ENCODE data around the gene SH3RF1.

Gene SH3RF1

GRCh38 chr4:169233691-169234090, 37.1 kb downstream of the SH3RF1 start:
- FAIRE-seq (peak; percentile 26), DNase-seq (ENCODE audit: insufficient read length, low spot score) (no peak)
- no peak for TF ChIP-seq POLR2A (IDR thresholded peaks at IDR 0.05; ENCODE audit: low read depth, low read length)

- no peak for FAIRE-seq
- TF ChIP-seq SPI1 (IDR thresholded peaks at IDR 0.05; ENCODE audit: low read depth, low read length) (no peak), POLR2A (IDR thresholded peaks at IDR 0.05; ENCODE audit: low read depth, low read length) (no peak), PAX5 (IDR thresholded peaks at IDR 0.05; ENCODE audit: insufficient read depth, low read length, severe bottlenecking) (no peak)
- DNase-seq (ENCODE audit: insufficient read length, low spot score) = no peak
Measured at GRCh38 chr4:169231647-169232262, 39.0 kb downstream of the SH3RF1 start.

- TF ChIP-seq POU2F2 (IDR thresholded peaks at IDR 0.05; ENCODE audit: low read depth, low read length) (no peak), PAX5 (IDR thresholded peaks at IDR 0.05; ENCODE audit: insufficient read depth, low read length, severe bottlenecking) (no peak), SPI1 (IDR thresholded peaks at IDR 0.05; ENCODE audit: low read depth, low read length) (no peak), POLR2A (IDR thresholded peaks at IDR 0.05; ENCODE audit: low read depth, low read length) (no peak), TAF1 (IDR thresholded peaks at IDR 0.05; ENCODE audit: low read depth, low read length) (no peak), POLR2AphosphoS5 (IDR thresholded peaks at IDR 0.05; ENCODE audit: low read depth, low read length) (no peak)
- DNase-seq (ENCODE audit: insufficient read length, low spot score) (no peak), FAIRE-seq (no peak)
Measured at GRCh38 chr4:169229571-169230028, 41.2 kb downstream of the SH3RF1 start.

- FAIRE-seq = no peak
- TF ChIP-seq POLR2AphosphoS5 (IDR thresholded peaks at IDR 0.05; ENCODE audit: low read depth, low read length) (no peak), PAX5 (IDR thresholded peaks at IDR 0.05; ENCODE audit: insufficient read depth, low read length, severe bottlenecking) (no peak), TAF1 (IDR thresholded peaks at IDR 0.05; ENCODE audit: low read depth, low read length) (no peak), SPI1 (IDR thresholded peaks at IDR 0.05; ENCODE audit: low read depth, low read length) (no peak), POLR2A (IDR thresholded peaks at IDR 0.05; ENCODE audit: low read depth, low read length) (no peak), POU2F2 (IDR thresholded peaks at IDR 0.05; ENCODE audit: low read depth, low read length) (no peak)
- no peak for DNase-seq (ENCODE audit: insufficient read length, low spot score)
Measured at GRCh38 chr4:169228076-169228475, 42.7 kb downstream of the SH3RF1 start.

GRCh38 chr4:169226565-169226964, 44.2 kb downstream of the SH3RF1 start:
- DNase-seq (ENCODE audit: insufficient read length, low spot score) (no peak), FAIRE-seq (no peak)

GRCh38 chr4:169225812-169226211, 44.9 kb downstream of the SH3RF1 start:
- peak; percentile 74 for TF ChIP-seq SPI1 (IDR thresholded peaks at IDR 0.05; ENCODE audit: low read depth, low read length)
- no peak for TF ChIP-seq POU2F2 (IDR thresholded peaks at IDR 0.05; ENCODE audit: low read depth, low read length)
- TF ChIP-seq POLR2A (IDR thresholded peaks at IDR 0.05; ENCODE audit: low read depth, low read length) = no peak
- no peak for FAIRE-seq
- DNase-seq (ENCODE audit: insufficient read length, low spot score) = no peak

More at GRCh38 chr4:169226565-169226964, 44.2 kb downstream of the SH3RF1 start:
- TF ChIP-seq POLR2A (IDR thresholded peaks at IDR 0.05; ENCODE audit: low read depth, low read length) = no peak
- TF ChIP-seq PAX5 (IDR thresholded peaks at IDR 0.05; ENCODE audit: insufficient read depth, low read length, severe bottlenecking) = no peak
- no peak for TF ChIP-seq POLR2AphosphoS5 (IDR thresholded peaks at IDR 0.05; ENCODE audit: low read depth, low read length)
- no peak for TF ChIP-seq POU2F2 (IDR thresholded peaks at IDR 0.05; ENCODE audit: low read depth, low read length)
- TF ChIP-seq TAF1 (IDR thresholded peaks at IDR 0.05; ENCODE audit: low read depth, low read length) = no peak
- no peak for TF ChIP-seq SPI1 (IDR thresholded peaks at IDR 0.05; ENCODE audit: low read depth, low read length)

- peak; percentile 67 for FAIRE-seq
- no peak for DNase-seq (ENCODE audit: insufficient read length, low spot score)
Measured at GRCh38 chr4:169225058-169225751, 45.6 kb downstream of the SH3RF1 start.

GRCh38 chr4:169222761-169223160, 48.0 kb downstream of the SH3RF1 start:
- DNase-seq (ENCODE audit: insufficient read length, low spot score) (no peak), FAIRE-seq (no peak)
- no peak for TF ChIP-seq PAX5 (IDR thresholded peaks at IDR 0.05; ENCODE audit: insufficient read depth, low read length, severe bottlenecking)
- no peak for TF ChIP-seq POLR2AphosphoS5 (IDR thresholded peaks at IDR 0.05; ENCODE audit: low read depth, low read length)
- TF ChIP-seq POU2F2 (IDR thresholded peaks at IDR 0.05; ENCODE audit: low read depth, low read length) = no peak
- TF ChIP-seq POLR2A (IDR thresholded peaks at IDR 0.05; ENCODE audit: low read depth, low read length) = no peak
- no peak for TF ChIP-seq TAF1 (IDR thresholded peaks at IDR 0.05; ENCODE audit: low read depth, low read length)
- TF ChIP-seq SPI1 (IDR thresholded peaks at IDR 0.05; ENCODE audit: low read depth, low read length) = no peak

More at GRCh38 chr4:169225058-169225751, 45.6 kb downstream of the SH3RF1 start:
- TF ChIP-seq SPI1 (IDR thresholded peaks at IDR 0.05; ENCODE audit: low read depth, low read length) (peak; percentile 30; the same call in 1 of the 2 replicates), POLR2AphosphoS5 (IDR thresholded peaks at IDR 0.05; ENCODE audit: low read depth, low read length) (no peak), POLR2A (IDR thresholded peaks at IDR 0.05; ENCODE audit: low read depth, low read length) (no peak)

- no peak for FAIRE-seq
- TF ChIP-seq POU2F2 (IDR thresholded peaks at IDR 0.05; ENCODE audit: low read depth, low read length) = no peak
- TF ChIP-seq TAF1 (IDR thresholded peaks at IDR 0.05; ENCODE audit: low read depth, low read length) = no peak
- TF ChIP-seq SPI1 (IDR thresholded peaks at IDR 0.05; ENCODE audit: low read depth, low read length) = no peak
- TF ChIP-seq PAX5 (IDR thresholded peaks at IDR 0.05; ENCODE audit: insufficient read depth, low read length, severe bottlenecking) = no peak
- TF ChIP-seq POLR2AphosphoS5 (IDR thresholded peaks at IDR 0.05; ENCODE audit: low read depth, low read length) = no peak
- TF ChIP-seq POLR2A (IDR thresholded peaks at IDR 0.05; ENCODE audit: low read depth, low read length) = no peak
- no peak for DNase-seq (ENCODE audit: insufficient read length, low spot score)
Measured at GRCh38 chr4:169221662-169222061, 49.1 kb downstream of the SH3RF1 start.

GRCh38 chr4:169220854-169221411, 49.8 kb downstream of the SH3RF1 start:
- no peak for FAIRE-seq
- TF ChIP-seq POLR2A (IDR thresholded peaks at IDR 0.05; ENCODE audit: low read depth, low read length) (no peak), POU2F2 (IDR thresholded peaks at IDR 0.05; ENCODE audit: low read depth, low read length) (no peak), POLR2AphosphoS5 (IDR thresholded peaks at IDR 0.05; ENCODE audit: low read depth, low read length) (no peak), SPI1 (IDR thresholded peaks at IDR 0.05; ENCODE audit: low read depth, low read length) (no peak), TAF1 (IDR thresholded peaks at IDR 0.05; ENCODE audit: low read depth, low read length) (no peak), PAX5 (IDR thresholded peaks at IDR 0.05; ENCODE audit: insufficient read depth, low read length, severe bottlenecking) (no peak)
- DNase-seq (ENCODE audit: insufficient read length, low spot score) = no peak

Measured in GM12891 (cell line).